Colon (tissue), 2 donors: ENCODE measurements around the gene RABGGTA.
"Not testable (repeated sequence)": the region's sequence is repeated elsewhere in the genome, so short reads cannot be mapped to it uniquely, and the experiment has no call there.

Source experiments
- FAIRE-seq: peaks from 2 replicates; lab custom pipeline; 2012; peaks lifted over from hg19 to GRCh38; lab: Jason Lieb, UNC
- donor health status: control.
- donor health status: control.

The RABGGTA gene

DNA sequence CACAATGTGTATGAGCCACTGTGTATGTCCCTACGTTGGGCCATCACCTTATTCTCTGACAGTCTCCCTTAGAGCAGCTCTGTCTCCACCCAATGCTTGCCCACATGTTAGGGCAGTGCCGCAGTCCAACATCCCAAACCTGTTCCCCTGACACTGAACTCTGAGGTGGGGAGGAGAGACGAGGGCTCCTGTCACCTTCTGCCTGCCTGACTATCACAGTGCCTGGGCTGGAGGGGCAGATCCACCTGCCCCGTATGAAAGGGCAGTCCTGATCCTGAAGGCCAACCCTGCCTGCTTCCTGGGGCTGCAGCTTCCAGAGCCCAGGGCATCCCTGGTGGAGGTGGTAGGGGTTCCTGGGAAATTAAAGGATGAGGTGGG is 10.6 kb downstream of the RABGGTA start:
- no peak for FAIRE-seq

DNA sequence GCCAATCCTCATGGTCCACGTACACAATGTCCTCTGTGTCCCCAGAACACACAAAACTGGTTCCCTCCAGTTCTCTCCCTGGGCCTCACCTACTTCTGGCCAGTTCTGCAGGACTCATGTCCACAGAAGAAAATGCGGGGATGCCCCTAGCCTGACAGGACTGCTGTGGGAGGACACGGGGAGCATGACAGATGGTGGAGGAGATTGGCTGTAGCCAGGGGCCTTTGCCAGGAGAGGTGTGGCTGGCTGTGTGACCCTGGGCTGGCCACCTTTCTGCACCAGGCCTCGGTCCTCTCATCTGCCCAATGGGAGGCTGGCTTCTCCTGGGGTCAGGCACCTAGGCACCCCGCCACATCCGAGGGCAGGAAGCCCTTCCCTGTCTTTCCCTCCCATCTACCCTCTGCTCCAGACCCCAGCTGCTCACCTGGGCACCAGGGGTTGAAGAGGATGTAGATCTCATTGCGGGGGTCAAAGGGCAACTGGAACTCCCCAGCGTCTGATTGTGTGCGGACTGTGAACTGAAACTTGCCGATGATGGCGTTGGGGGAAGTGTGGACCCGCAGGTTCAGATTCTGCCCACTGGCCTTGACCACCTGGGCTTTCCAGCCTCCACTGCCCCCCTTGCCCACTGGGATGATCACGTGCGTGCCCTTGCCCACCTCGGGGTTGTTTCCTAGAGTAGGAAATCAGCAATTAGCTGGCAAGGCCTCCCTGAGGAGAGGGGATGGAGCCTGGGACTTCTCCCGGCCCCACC is 11.2 kb downstream of the RABGGTA start:
- no peak for FAIRE-seq

DNA sequence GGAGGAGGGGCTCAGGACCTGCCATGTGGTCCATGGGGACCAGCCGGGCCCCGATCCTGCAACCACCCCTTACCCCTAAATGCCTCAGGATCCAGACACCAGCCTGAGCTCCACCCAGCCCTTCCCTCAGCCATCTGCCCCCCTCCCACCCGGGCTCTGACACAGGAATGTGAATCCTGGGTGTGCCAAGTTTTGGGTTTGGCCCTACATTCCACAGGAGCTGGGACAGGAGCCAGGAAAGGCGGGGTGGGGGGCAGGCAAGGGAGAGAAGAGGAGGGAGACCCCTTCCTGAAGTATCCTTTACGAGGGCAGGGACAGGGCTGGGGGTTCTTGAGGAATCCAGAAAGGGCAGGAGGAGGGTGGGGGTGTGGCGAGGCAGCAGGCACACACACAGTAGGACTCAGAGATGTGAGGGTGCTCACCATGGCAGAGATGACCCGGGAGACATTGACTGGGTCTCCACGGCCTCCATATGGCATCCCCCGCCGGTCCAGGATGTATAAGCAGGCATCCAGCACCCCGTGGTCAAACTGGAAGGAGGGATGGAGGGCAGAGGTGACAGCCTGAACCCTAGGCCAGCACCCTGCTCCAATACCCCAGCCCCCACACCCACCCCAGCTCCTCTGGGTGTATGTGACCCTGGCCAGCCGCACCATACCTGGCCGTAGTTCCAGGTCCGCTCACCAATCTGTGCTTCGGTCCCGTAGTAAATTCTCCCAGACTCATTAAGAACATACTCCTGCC is 11.9 kb downstream of the RABGGTA start:
- FAIRE-seq = no peak

DNA sequence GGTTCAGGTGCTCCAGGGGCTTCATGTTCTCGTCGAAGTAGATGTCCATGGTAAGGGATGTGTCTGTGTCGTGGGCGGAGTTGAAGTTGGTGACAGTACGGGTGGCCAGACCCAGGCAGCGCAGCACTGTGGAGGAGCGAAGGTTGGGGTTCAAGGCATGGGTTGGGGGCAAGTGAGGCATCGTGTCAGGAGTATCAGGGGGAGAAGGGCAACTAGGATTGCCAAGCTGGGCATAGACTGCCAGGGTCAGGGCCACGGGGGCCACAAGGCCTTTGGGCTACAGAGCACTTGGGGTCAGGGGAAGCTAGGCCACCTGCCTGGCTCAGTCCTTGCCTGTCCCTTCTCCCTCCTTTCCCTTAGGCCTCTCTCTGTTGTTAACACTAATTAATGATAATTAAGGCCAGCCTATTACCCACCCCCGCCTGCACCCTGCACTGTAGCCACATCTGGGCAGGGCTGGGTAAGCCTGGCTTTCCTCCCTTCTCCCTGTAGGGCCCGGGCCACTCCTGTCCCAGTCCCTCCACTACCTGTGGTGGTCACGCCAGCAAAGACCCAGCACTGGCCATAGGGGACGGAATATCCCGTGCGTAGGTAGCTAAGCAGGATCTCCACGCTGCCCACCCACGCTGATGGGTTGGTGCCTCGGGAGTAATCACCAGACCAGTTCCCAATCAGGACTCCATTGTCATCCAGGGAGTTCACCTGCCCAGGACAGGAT is 12.7 kb downstream of the RABGGTA start:
- FAIRE-seq = no peak

DNA sequence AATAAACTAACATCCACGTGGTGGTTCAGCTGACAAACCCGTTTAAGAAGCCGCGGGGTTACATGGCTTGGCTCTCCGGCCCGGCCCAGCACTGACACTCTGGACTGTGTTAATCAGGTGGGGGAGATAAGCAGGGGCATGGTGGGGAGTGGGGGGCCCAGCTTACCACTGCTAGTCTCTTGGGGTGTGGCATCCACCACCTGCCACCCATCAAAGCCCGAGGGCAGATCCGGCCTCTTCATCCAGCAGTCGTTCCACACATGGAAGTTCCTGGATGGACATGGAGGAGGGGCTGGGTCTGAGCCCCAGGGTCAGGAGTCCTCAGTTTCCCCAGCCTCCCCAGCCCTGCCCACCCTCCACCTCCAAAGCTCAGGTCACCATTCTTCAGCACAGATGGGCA is 13.3 kb downstream of the RABGGTA start:
- FAIRE-seq = no peak

DNA sequence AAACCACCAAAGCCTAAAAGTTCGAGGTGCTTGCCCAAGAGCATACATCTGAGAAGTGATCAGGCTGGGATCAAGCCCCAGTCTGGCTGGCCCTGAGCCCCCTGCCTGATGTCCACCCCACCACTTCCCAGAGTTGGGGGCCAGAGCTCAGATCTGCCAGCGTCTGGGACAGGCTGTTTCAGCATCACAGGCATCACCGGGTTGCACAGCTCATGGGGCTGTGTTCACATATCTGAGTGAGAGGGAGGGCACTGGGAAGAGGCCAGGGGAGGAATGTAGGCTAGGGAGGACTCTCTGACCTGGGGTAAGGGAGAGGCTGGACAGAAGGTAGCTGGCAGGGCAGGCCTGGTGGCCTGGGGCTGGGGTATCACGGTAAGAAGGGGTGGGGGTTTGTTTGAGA is 14.4 kb downstream of the RABGGTA start:
- no peak for FAIRE-seq

DNA sequence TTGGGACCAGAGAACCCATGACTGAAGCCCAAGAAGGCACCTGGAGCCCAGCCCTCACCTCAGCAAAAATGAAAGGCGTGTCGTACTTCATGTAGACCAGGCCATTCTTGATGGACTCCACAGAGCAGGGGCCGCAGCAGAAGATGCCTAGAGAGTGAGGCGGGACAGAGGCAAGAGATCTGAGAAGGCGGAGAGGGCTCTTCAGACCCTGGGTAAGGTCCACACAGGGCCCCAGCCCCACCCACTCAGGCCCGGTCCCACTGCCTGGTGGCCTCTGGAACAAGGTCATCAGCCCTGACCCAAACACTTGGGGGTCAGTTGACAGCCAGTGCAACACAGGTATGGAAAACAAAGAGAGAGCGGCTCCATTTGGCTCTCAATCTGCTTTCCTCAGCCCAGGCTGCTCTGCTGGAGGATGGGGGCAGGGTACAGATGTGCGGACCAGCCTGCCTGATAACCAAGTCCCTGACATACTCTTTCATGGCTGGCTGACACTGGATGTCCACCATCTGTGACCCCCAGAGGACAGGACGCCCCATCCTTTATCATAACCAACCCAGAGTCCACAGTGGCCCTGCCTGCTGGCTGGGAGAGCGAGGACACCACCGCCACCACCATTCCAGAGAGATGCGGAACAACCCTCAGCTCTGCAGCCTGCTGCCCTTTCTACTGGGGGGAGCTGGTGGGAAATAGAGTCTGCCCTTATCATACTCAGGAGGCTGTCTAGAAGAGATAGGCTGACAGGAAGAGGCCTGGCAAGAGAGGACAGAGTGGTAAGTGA is 15.3 kb downstream of the RABGGTA start:
- no peak for FAIRE-seq

DNA sequence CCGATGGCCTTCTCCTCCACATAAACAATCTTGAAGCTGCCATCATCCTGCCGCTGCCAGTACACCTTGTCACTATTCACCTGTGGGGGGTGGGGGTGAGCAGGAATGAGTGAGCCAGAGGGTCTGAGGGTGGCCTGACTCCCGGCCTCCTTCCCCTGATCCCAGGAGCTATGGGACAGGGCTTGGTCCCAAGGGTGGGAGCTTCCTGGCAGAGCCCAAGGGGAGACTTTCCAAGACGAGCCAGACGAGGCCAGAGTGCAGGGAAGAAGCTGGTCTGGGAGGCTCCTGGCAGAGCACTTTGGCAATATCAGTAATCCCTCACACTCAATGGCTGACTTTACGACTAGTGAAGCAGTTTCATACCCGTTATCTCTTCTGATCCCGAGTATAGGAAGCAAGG is 16.0 kb downstream of the RABGGTA start:
- no peak for FAIRE-seq

DNA sequence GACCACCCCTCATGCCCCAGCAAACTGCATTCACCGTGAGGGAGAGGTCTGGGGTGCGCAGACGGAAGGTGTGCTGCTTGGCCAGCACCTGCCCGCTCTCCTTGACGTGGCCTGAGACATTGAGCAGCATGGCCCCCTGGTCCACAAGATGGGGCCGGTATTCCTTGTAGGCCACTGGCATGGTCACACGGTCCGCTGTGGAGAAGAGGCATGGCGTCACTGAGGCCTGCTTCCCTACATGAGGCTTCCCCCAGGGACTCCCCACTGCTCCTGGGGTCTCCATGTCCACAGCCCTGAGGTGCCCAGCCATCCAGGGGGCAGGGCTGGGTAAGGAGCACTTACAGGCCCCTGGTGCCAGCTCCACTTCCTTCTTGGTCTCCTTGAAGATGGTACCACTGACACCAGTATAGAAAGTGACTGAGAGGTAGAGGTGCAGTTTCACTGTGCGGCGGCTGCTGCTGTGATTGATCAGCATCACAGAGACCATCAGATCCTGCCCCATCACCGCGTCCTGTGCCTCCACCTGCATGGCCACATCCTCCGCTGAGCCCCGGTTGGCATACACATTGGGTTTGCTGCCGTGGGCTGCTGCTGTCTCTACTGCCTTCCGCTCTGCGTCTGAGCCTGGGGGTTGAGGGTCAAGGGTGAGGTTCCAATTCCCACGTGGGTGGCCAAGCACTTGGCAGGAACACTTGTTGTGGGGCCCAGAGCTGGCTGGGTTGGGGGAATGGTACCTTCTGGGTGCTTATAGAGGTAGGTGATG is 16.6 kb downstream of the RABGGTA start:
- FAIRE-seq = no peak

DNA sequence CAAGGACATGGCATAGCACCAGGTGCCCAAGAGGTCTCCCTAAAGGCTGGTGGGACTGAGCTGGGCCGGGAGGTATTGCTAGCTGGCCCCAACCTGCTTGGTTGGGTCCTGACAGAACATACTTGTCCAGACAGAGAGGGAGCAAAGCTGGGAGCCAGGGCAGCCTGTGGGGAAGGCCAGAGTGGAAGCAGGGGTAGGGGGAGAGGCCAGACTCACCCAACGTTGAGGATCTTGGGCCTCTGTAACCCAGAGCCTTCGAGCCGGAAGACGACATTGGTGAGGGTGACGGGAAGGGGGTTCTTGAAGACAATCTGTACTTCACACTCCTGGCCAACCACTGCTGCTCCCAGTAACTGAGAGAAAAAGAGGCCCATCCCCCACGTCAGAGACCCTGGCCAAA is 17.5 kb downstream of the RABGGTA start:
- no peak for FAIRE-seq

DNA sequence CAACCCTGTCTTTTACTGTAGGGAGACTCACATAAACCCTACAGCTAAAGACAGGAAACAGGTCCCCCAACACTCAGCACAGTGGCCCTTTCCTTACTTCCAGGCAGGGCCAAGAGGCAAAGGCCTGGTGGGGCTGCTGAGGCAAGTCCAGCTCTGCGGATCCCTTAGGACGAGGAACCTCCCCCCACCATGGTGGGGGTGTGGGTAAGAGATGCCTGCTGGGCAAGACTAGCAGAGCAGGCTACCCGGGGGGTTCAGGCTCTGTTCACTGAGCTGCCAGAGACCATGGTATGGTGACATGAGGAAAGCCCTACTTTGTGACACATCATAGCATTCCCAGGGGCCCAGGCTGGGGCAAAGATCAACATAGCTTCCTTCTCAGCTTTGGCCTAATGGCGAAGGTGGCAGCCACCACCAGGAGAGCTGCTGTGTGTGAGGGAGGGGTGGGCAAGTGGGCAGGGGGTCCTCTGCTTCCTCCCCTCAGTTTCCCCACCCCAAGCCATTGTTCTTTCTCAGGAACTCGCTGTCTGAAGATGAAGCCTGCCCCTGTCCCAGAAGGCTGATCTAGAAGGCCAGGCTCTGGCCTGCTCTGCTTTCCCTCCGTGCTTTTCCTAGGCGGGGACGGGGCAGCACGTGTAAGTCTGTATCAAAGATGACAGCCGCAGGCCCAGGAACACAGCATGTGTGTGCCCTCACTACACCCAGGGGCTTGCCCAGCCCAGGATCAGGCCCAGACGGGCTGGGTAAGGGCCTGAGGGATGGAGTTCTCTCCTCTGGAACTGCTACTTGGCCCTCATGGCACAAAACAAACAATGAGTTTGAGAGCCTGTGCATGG is 18.9 kb downstream of the RABGGTA start:
- FAIRE-seq = no peak

DNA sequence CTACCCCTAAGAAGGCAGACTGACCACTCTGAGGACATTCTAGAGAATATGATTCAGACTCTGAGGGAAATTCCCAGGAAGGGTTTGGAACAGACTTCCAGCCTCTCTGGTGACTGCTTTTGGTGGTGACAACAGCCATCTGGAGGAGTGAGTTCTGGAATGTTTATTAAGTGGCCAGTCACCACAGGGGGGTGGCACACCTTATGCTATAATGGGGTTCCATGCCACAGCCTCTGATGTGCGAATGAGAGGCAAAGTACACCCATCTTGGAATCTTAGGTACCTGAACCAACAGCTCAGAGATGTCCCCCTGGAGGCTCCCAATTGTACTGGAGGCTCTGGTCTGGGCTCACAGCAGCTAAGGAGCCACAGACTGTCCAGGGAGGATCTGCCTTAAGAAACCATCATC is 19.5 kb downstream of the RABGGTA start:
- FAIRE-seq = no peak

DNA sequence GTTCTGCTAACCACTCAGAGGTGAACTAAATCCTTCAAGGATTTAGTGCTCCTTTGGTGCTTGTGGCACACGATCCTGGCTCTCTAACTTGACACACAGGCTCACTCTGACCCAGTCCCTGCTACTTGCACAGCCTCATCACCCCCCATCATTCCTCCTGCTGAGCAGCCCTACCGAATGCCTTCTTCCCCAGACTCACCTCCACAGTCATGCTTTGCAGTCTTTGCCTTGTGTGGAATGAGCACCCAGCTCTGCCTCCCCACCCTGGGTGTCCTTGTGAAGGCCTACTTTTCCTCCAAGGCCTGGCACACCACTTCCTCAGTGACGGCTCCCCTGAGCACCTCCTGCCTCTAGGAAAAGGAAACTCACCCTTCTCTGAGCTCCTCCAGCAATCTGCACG is 21.0 kb downstream of the RABGGTA start:
- no peak for FAIRE-seq

DNA sequence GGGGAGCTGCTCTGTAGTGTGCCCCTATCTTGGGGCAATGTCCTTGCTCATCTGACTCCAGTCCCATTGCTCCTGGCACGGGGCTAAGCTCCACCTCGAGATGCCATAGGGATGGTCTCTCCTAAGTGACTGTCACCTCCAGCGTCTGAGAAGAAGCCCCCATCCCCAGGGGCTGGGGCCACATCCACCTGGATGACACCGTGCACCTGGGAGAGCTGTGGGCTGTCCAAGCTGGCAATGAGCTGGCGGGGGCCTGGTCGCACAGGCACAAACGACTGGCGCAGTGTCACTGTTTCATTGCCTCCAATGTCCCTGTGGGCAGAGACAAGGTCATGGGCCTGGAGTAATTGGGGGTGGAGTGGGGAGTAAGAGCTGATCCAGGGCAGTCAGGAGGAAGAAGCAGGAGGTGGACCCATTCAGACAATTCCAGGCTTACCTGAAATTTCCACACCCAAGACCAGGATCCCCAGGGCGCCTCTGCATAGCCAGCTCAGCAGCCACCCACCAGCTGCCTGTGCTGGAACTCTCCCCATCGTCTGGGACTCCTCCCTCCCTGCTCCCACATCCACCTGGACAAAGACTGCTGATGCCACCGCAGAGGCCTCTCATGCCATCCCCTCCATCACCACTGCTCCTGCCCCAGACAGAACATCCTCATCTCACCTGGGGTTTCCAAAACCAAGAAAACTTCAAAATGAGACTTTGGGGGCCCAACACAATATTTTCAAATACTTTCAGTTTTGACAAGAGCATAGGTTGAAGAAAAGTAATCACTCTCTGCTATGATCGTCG is 22.0 kb downstream of the RABGGTA start:
- no peak for FAIRE-seq

DNA sequence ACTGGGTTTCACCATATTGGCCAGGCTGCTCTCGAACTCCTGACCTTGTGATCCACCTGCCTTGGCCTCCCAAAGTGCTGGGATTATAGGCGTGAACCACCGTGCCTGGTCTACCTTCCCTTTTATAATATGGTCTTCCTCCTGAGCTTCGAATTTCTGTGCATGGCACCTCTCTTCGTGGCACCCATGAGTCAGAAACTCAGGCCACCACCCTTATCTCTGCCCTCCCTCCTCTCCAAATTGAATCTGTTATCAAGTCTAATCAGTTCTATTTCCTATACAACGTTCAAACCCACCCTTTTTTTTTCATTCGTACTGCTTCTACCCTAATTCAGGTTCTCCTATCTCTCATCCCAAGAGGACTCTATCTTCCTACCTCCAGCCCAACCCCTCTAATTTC is 24.0 kb downstream of the RABGGTA start:
- FAIRE-seq = no peak

DNA sequence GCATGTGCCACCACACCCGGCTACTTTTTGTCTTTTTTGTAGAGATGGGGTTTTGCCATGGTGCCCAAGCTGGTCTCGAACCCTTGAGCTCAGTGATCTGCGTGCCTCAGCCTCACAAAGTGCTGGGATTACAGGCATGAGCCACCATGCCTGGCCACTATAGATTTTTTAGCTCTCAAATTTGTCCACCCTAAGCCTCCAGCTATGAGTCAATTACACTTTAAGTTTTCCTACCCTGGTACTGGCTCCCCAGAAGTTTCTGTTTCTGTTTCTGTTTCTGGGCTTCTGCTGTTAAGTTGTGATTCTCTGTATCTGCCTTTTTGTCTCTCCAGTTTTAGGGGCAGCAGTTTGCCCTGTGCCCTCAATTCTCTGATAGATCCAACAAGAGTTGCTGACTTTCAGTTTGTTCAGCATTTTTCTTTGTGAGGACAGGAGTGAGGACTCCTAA is 24.6 kb downstream of the RABGGTA start:
- FAIRE-seq = no peak

DNA sequence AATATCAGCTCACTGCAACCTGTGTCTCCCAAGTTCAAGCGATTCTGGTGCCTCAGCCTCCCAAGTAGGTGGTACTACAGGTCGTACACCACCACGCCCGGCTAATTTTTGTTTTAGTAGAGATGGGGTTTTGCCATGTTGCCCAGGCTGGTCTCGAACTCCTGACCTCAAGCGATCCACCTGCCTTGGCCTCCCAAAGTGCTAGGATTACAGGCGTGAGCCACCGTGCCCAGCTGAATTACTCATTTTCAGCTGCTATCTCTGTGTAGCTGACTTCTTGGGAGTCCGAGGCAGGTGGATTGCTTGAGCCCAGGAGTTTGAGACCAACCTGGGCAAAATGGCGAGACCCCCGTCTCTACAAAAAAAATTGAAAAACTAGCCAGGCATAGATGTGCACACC is 26.0 kb downstream of the RABGGTA start:
- FAIRE-seq = not testable (repeated sequence)

DNA sequence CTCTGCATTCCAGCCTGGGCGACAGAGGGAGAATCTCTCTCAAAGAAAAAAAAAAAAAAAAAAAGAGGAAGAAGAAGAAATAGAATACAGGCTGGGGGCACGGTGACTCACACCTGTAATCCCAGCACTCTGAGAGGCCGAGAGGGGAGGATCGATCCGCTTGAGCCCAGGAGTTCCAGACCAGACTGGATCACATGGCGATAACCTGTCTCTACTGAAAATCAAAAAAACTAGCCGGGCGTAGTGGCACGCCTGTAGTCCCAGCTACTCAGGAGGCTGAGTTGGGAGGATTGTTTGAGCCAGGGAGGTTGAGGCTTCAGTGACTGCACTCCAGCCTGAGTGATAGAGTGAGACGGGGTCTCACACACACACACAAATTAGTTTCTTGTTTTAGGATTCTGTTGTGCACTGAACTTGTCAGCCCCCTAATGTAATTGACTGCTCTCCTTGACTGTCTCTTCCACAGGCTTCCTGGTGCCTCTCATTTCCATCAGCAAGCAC is 28.0 kb downstream of the RABGGTA start:
- FAIRE-seq = no peak

DNA sequence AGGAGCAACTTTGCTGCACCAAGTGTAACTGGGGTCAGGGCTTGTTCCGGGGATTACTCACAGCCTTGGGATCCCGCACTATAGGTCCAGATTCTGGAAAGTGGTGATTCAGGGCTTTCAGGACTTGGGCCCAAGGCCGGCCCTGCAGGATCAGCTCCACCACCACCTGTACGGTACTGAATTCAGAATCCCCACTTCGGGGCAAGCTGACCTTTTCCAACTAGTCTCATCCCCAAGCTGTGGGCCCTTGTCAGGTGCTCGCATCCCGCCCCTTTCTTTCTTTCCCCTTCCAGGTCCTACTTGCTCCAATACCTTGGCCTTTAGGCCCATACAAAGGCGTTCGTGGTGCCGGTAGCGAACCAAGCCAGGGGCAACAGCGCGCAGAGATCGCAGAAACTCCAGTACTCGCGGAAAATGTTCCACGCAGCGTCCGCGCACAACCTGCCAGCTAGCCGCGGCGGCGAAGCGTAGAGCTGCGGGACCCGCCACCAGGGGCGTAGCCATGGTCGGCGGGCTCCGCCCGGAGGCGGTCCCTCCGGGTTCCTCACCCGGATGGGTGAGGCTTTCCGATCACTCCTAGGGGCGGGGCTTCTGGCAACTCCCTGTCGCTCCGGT is 29.5 kb downstream of the RABGGTA start:
- FAIRE-seq = no peak
